ENCODE data around the gene TLR9.

Gene TLR9

DNA sequence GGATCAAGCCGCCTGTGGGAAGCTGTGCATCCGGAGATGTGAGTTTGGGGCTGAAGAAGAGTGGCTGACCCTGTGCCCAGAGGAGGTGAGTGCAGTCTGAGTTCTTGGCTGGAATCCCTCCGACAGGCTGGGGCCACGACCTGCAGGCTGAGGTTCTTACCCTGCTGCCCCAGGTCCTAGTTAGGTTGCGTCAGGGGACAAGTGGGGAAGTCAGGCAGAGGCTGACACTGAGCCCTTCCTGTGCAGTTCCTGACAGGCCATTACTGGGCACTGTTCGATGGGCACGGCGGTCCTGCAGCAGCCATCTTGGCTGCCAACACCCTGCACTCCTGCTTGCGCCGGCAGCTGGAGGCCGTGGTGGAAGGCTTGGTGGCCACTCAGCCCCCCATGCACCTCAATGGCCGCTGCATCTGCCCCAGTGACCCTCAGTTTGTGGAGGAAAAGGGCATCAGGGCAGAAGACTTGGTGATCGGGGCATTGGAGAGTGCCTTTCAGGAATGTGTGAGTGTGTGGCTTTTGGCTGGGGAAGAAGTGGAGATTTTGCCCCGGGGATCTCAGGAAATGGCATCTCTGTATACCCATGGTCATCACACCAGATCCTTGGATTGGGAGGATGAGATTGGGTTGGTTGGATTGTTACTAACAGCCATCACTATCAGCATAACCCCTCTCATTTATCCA lies 21.4 kb upstream of the TLR9 start:
- DNase-seq (peak; percentile 43), ATAC-seq (no peak)

DNA sequence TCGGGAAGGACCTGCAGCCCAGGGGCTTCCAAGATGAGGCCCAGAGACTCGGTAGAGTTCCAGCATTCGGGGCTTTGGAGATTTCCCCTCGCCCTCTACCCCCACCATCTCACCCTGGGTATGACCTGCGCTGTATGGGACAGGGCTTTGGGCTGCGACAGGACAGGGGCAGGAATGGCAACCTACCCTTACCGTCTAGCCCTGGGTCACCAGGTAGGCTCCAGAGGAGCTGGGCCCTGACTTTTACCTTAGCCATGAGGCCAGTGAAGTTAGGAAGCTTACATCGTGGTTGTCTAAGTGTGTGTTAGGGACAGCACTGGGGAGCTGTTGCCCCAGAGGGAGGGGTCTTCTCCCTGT lies 20.8 kb upstream of the TLR9 start:
- DNase-seq (no peak), ATAC-seq (peak; percentile 5)

DNA sequence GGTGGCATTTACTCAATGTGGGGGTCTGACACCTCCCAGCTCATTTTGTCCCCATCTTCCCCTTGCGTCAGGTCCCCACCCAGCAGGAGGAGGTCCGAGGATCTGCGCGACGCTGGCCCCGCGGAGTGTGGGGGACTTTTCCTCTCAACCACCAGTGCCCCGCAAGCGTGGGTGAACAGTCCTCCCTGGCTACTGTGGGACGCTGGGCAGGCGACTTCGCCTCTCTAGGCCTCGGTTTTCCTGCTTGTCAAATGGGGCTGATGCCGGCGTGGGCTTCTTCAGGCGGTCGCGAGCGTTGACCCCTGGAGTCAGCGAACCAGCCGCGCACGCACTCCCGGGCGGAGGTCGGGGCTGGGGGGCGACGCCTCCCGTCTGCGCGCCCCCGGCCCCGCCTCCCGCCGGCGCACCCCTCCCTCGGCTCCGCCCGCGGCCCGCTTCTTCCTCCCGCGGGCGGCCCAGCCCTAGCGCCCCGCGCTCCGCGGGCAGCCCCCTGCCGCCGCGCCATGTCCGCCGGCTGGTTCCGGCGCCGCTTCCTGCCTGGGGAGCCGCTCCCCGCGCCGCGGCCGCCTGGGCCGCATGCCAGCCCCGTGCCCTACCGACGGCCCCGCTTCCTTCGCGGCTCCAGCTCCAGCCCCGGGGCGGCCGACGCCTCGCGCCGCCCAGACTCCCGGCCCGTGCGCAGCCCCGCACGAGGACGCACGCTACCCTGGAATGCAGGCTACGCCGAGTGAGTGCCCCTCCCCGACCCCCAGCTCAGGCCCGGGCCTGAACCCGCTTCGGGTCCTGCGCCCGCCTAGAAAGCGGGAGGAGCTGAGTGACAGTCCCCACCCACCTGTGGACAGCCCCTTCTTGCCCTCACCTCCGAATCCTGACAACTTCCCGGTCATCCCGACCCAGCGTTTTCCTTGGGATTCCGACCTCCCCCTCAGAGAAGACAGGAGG lies 20.1 kb upstream of the TLR9 start, which contains the start of gene PPM1M:
TSS of gene PPM1M (plus strand) at position 438 of the 942 bp plus-strand sequence. CDS start at position 504, 66 bp downstream.
- ATAC-seq: peak; percentile 30
- peak; percentile 65 for DNase-seq

DNA sequence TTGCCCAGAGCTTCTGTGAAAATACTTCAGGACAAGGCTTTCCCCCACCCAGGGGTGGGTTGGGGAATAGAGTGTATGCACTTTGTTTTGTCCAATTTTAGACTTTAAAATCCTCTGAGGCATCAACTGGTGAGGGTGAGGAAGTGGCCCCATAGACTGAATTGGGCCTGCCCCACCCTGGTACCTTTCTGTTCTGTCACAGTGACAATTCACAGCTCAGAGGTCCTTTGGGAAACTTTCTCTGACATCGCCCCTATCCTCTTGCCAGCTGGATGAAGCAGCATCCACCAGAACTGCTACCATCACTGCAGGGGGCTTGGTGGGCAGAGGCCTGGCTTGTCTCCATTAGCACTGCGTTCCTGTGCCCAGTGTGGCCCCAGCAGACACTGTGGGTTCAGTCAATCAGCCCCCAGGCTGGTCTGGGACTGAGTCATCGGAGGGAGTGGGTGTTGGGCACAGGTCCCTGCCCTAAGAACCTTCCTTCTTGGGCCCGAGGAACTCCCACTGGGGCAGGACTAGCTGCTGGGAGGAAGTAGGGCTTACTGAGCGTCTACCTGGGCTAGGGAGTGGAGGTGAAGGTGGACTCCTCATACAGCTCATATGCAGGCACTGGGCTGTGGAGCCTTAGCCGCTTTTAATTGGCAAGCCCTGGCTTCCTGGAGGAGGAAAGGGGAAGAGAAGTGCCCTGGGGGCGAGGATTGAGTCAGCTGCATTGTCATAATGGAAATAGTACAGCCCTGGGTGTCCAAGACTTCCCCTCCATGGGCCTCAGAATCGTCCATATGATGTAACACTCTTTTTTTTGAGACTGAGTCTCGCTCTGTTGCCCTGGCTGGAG lies 18.6 kb upstream of the TLR9 start:
- DNase-seq: peak; percentile 72
- peak; percentile 17 for ATAC-seq

GRCh38 chr3:52242039-52242438 lies 16.6 kb upstream of the TLR9 start:
- no peak for ATAC-seq
- no peak for DNase-seq

DNA sequence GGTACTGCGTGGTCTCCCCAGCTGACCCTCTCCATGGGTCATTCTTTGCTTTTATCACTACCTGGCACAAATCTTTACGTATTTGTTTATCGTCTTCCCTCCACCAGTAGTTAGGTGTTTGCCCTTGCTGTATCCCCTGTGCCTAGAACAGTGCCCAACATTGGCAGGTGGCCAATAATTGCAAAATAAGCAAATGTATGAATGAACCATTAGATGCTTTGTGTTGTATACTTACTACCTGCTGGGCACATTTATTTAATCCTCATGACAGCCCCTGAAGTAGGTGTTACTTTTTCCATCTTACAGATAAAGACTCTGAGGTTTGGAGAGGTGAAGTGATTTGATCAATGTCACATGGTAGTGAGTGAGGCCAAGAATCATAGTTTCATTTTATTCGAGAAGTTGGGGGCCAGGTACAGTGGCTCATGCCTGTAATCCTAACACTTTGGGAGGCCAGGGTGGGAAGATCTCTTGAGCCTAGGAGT lies 15.5 kb upstream of the TLR9 start:
- DNase-seq (no peak), ATAC-seq (peak; percentile 8)

- DNase-seq (peak; percentile 68), ATAC-seq (peak; percentile 47)
Measured at GRCh38 chr3:52240059-52240885, 14.8 kb upstream of the TLR9 start.

- peak; percentile 71 for ATAC-seq
- DNase-seq: peak; percentile 90
Measured at GRCh38 chr3:52238761-52239701, 13.6 kb upstream of the TLR9 start, which contains the start of gene TWF2. Gene TWF2, minus strand, starts transcription at chr3:52239158. Its CDS starts 142 bp downstream, at chr3:52239016.

- DNase-seq (no peak), ATAC-seq (no peak)
Measured at GRCh38 chr3:52238193-52238760, 12.8 kb upstream of the TLR9 start.

DNA sequence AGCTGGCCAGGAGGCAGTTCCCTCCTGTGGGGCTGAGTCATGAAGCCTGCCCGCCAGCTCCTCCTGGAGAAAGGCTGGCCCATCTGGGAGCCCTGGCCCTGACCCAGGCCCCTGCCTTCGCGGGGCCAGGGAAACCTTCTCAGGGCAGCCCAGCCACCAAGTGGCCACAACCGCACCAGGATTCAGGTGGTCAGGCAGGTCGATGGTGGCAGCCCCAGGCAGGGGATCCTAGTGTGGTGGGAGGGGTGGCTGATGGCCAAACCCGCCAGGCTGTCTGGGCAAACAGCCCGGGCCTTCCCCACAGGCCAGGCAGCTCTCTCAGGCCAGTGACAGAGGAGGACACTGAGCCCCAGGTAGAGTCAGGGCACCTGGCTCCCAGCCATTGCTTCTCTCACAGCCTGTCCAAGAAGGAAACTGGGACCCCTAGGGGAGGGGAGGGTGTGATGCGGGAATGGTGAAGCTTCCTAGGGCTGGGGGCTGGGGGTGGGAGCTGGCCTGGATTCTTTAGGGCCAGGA lies 12.3 kb upstream of the TLR9 start:
- DNase-seq (no peak), ATAC-seq (no peak)

- DNase-seq (no peak), ATAC-seq (no peak)
Measured at GRCh38 chr3:52237006-52237656, 11.7 kb upstream of the TLR9 start.

DNA sequence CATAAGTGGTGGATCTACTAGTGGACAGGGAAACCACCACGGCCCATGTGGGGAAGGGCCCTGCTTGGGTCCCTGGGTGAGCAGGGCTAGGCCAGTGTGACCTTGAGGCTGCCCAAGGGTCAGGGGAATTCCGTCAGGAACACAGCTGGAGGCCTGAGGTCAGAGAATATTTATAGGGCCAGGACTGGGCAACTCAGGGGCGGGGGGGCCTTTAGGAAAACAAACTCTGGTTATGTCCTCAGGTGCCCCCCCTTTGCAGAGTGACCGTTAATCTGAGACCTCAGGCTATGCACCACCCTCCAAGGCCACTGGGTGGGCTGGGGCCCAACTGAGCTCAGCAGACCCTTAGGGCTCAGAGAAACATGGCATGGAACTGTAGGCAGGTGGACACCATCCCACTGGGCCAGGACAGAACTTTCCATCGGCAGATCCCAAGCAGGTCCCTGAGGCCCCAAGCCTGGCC lies 11.0 kb upstream of the TLR9 start:
- DNase-seq (no peak), ATAC-seq (no peak)

- DNase-seq (no peak), ATAC-seq (no peak)
Measured at GRCh38 chr3:52234516-52235447, 9.3 kb upstream of the TLR9 start.

- ATAC-seq: no peak
- no peak for DNase-seq
Measured at GRCh38 chr3:52233968-52234367, 8.5 kb upstream of the TLR9 start.

GRCh38 chr3:52233108-52233591 lies 7.7 kb upstream of the TLR9 start:
- no peak for ATAC-seq
- no peak for DNase-seq

DNA sequence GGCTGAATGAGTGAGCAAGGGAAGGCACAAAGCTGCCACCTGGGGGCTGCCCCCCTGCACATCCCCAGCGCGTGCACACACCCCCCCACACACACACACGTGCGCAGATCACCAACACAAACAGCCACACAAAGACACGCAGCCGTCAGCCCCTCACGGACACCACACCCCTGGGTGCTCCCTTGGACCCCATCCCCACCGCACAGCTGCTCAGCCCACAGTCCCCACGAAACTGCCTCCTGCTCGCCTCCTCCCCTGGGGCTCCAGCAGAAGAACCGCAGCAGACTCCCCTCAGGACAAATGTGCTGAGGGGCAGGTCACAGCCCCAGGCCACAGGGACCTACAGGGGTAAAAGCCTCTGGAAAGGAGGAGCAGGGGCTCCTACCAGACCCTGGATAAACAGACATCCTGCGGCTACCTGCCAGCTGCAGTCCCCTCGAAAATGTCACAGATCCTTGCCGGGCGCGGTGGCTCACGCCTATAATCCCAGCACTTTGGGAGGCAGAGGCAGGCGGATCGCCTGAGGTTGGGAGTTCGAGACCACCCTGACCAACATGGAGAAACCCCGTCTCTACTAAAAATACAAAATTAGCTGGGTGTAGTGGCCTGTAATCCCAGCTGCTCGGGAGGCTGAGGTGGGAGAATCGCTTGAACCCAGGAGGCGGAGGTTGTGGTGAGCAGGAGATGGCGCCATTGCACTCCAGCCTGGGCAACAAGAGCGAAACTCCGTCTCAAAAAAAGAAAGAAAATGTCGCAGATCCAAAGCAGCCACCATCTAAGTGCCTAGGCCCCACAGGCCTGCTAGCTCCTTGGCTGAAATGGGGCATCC lies 7.0 kb upstream of the TLR9 start:
- no peak for ATAC-seq
- DNase-seq: no peak
